ENCODE data around the gene MSRB3.

DNA sequence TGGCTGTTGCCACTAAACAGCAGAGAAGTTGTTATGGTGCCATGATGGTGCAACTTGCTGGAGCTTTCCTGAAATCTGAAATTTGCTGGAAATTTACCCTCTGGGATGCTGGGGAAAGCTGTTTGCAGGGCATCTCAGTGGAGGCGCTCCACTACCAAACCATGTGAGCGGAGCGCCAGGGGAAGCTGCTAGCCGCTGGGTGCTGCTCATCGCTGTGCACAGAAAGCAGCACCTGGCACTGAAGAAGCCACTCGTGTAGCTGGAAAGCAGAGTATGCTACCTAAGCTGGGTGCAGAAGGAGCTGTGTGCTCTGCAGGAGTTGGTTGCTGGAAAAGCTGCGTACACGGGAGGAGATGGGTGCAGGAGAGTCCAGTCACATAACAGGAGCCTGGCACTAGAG, 53.0 kb downstream of the MSRB3 start:
- TF ChIP-seq, protein P1, sequence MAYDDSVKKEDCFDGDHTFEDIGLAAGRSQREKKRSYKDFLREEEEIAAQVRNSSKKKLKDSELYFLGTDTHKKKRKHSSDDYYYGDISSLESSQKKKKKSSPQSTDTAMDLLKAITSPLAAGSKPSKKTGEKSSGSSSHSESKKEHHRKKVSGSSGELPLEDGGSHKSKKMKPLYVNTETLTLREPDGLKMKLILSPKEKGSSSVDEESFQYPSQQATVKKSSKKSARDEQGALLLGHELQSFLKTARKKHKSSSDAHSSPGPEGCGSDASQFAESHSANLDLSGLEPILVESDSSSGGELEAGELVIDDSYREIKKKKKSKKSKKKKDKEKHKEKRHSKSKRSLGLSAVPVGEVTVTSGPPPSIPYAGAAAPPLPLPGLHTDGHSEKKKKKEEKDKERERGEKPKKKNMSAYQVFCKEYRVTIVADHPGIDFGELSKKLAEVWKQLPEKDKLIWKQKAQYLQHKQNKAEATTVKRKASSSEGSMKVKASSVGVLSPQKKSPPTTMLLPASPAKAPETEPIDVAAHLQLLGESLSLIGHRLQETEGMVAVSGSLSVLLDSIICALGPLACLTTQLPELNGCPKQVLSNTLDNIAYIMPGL (CRISPR knock-in tag; IDR thresholded peaks at IDR 0.05) = no peak
- TF ChIP-seq, protein P2, sequence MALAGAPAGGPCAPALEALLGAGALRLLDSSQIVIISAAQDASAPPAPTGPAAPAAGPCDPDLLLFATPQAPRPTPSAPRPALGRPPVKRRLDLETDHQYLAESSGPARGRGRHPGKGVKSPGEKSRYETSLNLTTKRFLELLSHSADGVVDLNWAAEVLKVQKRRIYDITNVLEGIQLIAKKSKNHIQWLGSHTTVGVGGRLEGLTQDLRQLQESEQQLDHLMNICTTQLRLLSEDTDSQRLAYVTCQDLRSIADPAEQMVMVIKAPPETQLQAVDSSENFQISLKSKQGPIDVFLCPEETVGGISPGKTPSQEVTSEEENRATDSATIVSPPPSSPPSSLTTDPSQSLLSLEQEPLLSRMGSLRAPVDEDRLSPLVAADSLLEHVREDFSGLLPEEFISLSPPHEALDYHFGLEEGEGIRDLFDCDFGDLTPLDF (CRISPR knock-in tag; IDR thresholded peaks at IDR 0.05) = no peak
